Activated CD4-positive, CD25-positive, alpha-beta regulatory T cell treated with anti-CD3 and anti-CD28 coated beads, Interleukin-2, amount 50 U/mL, for 72 hours (primary cell): ENCODE measurements around the gene NELFB.

ENCODE experiments used
- DNase-seq: peaks from one replicate; pipeline ENCODE4 v3.0.0; 2021

Gene NELFB

DNA sequence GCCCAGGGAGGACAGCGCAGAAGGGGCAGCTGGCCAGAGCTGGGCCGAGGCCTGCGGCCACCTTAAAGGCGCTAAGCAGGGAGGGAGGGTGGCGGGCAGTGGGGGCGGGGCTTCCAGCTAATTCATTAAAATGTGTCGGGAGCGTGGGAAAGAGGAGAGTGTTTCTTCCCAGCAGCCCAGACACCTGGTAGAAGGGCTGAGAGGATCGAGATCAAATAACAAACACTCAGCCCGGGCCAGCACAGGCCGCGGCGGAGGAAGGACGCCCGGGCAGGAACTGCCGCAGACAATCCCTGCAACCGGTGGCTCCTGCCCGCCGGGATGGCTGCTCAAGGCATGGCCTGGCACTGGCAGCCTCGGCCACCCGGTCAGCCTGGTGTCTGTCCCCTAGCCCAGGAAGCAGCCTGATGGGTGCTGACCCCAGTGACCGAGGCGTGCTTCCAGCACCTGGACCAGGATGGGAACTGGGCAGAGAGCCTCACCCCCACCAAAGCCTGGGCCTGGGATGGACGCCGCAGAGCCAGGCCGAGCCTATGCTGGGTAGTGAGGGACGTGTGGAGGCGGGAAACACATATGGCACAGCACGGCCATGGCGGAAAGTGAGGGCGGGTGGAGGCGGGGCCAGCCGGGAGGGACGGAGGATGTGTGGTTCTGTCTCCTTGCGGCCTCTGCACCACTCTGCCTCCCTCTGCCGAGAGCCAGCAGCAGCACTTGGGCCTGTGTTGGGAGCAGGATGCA lies 50.1 kb downstream of the NELFB start:
- DNase-seq: peak; percentile 62

DNA sequence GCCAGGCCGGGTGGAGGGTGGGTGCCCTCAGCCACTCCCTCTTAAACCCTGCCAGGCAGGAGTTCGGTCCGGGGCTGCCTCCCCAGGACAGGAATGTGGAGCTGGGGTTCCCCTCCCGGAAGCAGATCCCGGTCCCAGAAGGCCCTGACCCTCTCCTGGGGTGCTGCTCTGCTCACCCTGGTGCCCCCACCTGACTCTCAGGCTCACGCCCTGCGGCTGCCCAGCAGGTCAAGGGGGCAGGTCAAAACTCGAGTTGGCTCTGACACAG lies 50.6 kb downstream of the NELFB start:
- no peak for DNase-seq

DNA sequence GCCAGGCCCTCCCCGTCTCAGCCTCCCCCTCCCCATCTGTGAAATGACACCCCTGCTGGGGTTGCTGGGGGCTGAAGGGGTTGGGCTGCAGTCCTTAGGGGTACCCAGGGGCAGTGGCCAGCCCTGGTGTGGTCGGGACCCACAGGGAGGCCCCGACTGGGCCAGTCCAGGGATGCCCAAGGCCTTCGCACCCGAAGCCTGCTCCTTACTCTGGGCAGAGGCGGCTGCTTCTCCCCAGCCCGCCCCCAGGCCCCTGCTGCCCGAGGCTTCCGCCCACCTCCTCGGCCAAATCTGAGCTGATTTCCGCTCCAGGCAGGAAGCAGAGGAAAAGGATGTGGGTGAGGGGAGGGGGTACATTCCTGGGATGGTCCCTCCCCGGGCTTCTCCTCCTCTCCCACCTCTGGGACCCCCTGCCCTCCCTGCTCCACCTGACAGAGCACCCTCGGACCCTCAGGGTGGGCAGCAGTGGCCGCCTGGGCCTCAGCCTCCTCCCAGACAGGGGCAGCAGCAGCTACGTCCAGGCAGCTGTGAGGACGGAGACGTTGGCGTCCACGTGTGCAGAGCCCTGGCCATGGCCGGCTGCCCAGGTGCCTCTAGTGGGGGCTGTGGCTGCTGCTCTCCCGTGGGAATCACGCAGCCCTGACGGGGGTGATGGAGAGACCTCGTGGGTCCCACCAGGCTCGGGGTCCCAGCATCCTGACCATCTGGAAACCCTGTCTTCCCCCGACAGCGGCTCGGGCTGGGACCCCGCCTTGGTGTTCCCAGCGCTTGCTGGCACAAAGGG lies 51.1 kb downstream of the NELFB start:
- DNase-seq: no peak

DNA sequence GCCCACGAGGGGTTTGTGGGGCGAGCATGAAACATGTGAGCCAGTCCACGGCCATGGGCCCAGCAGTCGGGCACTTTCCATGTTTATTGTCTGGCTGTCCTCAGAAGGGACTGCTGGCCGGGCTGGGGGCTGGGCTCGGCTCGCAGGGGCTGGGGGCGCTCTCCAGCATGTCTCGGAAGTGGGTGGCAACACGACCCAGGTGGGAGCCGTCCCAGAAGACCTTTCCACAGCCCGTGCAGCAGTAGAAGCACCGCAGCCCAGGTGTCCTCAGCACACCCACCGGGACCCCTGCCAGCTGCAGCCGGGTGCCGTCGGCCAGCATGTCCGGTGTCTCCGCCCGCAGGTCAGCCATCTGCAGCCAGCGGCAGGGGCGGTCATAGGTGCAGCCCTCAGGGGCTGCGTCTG lies 51.7 kb downstream of the NELFB start:
- DNase-seq: peak; percentile 30

DNA sequence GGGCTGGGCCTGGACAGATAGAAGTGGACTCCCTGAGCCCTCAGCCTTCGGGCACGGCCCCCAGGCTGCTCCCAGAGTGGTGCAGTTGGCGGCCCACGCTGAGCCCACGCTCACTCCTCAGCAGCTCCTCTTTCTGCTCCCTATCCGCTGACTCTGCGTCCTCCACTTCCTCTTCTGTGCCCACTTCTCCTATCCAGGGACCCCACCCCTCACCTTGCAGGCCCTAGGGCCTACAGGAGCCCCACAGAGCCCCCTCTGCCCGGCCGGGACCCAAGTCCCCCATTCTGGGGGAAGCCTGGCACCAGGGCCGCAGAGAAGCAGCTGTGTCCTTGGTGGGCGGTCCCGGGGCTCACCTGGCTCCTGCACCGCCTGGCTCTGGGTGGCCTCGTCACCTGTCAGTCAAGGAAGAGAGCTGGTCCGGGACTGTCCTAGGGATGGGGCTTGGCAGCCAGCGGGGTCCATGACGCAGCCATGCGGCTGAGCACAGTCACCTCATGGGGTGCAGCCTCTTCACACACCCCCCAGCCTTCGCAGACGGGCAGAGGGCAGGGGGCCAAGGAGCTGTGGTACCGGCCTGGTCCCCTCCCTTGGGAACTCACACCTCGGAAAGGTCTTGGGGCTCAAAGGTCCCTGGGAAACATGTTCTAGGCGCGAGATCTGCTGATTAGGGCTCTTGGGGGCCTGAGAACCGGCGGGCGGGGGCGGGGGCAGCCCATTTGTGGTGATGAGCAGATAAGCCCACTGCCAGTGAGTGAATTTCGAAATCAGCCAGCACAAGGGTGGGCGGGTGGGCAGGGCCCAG lies 52.3 kb downstream of the NELFB start:
- peak; percentile 27 for DNase-seq

DNA sequence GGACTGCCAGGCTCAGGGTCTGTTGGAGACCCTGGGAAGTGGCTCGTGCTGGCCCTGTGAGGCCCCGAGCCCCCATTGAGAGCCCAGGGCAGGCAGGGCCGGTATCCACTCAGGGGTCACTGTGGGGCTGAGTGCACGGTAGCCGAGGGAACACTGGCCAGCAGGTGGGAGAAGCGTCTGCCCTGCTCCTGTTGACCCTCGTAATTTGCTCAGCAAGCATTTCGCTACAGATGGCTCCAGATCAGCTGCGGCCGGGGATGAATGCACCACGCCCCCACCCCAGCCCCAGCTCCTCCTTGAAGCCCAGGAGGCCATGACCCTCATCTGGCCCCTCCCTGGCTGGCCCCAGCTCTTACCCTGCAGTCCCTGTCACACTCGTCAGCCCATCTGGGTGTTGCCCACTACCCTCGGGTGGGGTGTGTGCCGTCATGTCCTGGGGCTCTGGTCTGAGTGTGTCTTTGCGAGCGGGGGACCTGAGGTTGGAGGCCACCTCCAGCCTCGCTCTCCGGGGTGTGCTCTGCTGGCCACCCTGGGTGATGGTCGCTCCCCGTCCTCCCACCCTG lies 53.0 kb downstream of the NELFB start:
- peak; percentile 29 for DNase-seq

DNA sequence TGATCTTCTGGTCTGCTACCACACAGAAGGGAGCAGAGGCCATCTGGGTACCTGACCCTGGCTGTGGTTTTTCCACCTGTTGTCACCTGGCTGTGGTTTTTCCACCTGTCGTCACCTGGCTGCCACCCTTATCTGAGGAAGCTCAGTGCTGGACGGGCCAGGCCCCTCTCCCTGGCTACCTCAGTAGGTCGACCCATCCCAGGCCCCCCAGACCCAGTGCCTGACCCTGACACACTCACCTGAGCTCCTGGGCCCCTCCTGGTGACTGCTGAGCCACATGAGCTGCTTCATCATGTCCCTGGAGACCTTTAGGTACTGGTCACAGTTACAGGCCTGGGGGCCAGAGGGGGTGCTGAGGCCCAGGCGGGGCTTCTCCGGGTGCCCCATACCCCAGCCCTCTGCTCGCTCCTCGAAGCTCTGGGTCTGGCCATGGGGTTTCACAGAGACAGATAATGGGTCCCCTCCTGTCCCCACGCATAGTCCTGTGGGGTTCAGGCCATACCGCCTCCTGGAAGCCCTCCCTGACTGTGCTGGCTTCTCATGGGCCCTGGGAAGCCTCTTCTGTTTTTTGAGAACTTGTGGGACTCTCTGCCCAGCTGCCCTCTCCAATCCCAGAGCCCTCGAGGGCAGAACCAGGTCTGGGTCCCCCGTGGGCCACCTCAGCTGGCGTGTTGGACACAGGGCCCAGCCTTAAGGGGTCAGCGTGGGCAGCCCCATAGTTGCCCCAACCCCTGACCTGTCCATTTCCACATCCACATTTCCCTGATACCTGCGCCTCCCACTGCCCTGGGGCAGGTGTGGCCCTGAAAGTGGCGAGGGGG lies 54.5 kb downstream of the NELFB start:
- DNase-seq: peak; percentile 30

DNA sequence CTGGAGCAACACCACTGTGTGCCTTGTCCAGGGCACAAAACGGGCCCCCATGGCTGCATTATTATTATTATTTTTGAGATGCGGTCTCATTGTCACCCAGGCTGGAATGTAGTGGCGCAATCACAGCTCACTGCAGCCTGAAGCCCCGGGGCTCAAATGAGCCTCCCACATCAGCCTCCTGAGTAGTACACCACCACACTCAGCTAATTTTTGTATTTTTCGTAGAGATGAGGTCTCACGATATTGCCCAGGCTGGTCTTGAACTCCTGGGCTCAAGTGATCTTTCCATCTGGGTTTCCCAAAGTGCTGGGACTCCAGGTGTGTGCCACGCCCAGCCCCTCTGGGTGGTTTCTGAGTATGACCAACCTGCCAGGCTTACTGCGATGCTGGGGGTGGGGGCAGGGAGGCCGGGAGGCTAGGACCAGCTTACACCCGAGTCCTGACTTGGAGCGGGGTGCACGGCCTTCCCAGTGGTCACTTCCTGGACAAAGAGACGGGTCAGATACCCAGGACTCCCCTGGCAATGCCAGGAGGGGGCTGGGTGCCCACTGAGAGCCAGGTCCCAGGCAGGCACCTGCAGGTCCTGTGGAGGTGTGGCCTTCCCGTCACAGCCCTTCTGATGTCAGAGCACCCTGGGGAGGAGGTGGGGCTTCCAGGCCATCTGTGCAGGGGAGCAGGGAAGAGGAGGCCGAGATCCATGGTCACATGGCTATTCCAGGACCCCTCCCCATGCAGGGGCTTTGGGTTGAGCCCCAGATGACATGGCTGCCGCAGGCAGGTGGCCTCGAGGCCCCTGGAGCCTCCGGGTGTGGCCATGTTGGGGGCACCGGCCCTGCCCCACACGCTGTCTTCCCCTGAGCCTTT lies 55.3 kb downstream of the NELFB start:
- peak; percentile 29 for DNase-seq

DNA sequence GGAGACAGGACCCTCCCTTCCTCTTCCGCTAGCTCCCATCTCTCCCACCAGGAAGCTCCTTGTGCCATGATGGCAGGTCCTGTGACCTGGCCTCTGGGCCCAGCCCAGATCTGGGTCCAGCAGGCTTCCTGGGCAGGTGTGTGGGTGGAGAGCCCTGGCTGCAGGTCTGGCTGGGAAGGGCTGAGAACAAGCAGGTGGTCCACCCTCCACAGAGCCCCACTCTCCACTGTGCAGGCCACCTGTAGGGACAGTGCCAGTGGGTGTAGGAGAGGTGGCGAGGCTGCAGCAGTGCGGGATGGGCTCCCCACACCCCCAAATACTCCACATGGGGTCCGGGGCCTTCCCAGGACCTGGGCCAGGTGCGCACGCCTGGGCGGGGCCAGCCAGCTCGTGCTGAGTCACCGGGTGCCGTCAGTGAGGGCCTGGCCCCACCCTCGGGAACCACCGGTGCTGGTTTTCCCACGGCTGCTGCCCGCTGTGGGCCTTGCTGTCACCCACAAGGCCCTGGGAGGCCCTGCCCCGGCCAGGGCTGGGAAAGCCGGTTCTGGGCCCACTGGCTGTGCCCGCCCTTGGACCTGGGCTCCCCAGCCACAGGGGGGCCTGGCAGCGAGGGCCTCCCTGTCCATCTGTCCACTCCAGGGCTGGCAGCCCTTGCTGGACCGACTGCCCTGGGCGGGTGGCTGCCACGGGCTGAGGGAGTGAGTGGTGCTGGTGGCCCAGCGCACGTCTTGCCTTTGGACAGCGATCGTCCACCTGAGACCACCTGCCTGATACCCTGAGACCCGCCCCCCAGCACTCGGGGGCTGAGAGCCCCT lies 56.3 kb downstream of the NELFB start:
- DNase-seq: peak; percentile 41

DNA sequence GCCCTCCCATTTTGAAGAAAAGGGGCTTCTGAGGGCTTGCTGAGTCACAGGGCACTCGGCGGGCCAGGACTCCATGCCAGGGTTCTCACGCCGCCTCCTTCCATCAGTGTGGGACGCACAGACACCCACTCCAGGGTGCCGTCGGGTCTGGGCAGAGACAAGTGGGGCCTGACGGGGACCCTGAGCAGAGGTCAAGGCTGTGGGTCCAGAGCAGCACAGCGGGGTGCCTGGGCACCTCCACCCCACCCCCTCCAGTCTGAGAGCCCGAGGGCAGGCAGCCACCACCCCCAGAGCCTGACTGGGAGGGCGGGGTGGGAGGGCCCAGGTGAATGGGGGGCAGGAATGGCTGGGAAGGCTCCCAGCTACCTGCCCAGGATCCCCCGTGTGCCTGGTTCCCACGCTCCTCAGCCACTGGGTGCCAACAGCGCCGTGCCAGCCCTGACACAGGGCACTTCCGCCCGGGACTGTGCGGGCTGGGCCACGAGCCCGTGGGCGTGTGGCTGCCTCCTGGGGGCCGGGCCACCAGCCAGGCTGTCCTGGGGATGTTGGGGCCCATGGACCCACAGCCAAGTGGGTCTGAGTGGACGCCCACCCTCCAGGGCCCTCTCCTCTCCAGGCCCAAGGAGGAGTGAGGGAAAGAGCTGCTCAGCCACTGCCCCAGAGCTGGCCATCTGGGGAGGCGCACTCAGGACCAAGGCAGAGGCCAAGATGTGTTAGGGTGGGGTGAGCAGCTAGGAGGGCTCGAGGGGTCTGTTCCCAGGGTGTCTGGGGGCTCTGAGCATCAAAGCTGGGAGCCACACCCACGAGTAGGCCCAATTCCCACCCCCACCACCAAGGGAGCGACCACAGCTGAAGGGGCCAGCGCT lies 57.1 kb downstream of the NELFB start:
- DNase-seq: peak; percentile 27

DNA sequence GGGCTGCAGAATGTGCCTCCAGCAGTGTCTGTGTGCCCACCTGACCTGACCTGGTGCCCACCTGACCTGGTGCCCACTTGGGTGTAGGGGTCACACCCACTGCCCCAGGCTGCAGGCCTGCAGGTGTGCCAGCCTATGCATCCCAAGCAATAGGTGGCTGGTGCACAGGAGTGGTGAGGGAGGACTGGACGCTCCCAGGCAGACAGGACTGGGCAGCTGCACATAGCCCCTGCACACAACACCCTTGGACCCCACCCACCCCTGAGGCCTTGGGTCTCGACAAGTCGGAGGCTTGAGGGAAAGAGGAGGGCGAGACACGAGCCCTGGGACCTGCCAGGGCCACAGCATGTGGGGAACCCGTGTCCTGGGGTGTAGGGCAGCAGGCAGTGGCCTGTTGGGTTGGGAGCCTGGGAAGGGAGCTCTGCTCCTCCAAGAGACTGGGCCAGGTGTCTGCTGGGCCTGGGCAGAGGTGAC lies 57.8 kb downstream of the NELFB start:
- peak; percentile 31 for DNase-seq

DNA sequence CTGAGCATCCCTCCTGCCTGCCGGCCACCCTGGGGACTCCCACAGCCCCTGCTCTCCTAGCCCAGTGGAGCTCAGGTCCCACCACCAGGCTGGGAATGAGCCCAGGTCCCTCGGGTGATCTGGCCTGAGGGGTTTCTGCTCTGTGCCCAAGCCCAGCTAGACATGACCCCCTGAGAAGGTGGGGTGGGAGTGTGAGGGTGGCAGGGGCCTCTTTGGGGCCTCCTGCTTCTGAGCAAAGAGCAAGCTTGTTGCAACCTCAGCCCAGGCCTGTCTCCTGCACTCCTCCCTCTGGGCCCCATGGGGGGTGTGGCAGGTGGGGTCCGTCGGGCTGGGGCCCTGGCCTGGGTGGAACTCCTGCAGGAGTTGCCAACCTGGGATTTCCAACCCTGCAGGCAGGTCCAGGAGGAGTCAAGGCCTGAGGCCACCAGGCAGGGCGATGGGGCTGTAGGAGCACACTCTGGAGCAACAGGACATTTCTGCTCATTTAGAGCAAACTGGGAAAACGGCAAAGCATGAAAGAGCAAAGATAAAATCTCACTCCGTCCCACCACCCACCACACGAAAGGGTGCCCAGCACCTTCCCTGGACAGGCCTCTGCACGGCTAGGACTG lies 58.3 kb downstream of the NELFB start:
- DNase-seq: peak; percentile 28

DNA sequence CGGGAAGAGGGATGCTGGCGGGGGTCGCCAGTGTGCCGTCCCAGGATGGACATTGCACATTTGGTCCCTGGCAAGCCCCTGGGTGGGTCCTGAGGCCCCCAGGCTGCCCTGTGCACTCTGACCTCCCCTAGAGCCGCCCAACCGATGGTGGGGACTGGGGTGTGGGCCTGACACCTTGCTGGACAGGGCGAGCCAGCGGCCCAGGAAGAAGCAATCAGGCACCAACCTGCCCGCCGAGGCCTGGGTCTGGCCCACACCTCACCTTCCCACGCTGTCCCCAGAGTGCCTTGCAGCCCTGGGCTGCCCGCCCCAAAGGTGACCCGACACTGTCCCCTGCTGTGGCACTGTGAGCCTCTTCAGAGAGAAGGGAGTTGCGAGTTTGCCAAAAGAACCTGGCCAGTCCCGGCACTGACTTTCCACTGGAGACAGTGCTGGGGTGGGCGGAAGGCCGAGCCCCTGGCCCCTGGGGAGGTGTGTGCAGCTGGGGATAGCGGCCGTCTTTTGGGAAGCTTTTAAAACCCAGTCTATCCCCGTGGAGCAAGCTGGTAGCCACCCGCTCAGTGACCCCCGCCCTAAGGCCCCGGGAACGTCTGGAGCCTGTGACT lies 58.9 kb downstream of the NELFB start:
- peak; percentile 27 for DNase-seq

DNA sequence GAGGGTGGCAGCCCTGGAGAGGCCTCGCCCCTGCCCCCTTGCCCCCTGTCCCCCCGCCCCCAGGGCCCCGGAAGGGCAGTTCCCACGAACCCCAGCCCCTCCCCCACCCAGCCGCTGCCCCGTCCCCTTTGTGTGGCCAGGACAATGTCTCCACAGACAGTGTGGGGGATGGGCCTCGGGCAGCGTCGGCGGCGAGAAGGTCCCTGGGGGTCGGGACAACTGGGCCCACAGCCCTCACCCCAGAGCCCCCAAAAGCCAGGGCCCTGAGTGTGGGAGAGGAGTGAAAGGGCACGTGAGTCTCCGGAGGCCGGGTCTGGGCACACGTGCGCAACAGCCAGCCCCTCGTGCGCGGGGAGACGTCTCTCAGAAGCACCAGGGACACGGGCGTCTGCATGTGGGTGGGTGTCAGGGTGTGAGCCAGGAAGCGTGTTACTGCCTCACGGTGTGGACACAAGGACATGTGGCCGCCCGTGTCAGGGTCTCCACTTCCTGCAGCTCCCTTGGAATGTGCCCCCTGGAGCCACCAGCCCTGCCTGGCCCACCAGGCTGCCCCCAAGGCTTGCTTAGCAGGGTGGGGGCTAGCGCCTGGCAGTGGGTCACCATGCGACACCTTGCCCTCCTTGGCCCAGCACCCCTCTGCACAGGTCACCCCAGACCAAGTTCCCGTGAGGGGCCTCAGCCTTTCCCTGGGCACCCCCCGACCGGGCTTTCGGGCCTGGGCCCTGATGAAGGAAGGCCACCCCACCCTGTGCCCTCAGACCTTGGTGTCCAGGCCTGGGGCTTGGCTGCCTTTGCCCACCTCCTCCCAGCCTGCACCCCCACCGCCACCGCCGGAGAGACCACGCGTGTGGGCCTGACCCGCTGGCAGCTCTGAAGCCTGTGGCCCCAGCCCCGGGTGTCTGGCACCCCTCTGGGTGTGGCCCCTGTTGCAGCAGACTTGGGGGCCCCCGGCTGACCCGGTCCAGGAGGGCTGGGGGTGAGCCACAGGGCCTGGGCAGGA lies 59.7 kb downstream of the NELFB start:
- DNase-seq: no peak

DNA sequence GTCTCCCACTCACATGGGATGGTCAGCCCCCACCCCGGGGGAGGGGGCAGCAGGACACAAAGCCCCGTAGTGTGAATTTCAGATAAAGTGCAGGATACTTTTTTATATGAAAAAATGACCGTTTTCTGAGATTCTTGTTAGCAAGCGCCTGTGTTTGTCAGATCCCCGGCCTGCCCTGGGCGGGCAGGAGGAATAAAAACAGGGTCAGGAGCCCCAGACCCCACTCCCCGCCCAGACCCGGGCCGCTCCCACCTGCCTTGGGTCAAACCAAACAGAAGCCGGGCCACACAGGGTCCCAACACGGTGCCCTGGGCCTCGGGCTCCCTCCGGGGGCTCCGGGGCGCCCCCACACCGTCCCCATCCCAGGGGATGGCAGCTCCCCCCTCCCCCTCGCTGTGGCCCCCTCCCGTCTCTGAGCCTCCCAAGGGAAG lies 60.5 kb downstream of the NELFB start:
- no peak for DNase-seq

DNA sequence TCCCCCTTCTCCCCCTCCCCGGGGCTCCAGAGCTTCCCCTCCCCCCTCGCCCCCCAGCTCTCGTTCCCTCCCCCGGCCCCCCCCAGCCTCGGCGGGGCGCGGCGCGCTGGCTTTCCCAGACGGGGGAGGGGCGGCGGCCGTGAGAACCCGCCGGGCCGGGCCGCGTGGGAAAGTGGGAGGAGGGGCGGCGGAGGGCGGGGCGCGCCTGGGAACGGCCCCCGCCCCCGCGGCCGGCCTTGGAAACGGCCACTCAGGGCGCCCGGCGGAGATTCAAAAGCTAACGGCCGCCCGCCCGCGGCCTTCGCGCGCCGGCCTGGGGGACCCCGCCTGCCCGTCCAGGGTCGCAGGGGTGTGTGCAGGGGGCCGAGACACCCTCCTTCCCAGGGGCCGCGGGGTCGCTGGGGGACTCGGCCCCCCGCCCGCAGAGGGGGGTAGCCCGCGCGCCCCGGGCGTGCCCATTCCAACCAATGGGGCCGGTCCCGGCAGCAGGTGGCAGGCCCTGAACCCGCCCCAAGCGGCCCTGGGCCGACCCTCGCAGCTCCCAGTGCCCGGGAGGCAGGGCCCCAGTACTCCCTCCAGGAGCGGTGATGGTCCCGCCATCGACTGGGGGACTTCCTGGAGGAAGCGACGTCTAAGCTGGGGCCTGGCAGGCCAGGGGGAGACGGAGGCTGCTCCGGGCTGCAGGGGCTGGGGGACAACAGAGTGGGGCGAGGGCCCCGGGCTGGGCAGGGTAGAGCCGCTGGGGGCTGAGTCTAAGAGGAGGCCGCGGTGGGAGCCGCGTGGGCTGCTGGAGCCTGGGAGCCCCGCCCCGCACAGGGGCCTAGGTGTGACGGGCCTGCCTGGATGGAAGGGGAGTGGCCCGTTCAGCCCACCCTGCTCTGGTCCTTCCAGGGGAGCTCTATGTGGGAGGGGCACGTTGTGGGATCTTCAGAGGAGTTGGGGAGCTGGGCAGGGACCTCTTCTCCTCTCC lies 61.2 kb downstream of the NELFB start:
- peak; percentile 33 for DNase-seq
